ENCODE measurements around the gene LRRC7. TPM values are rescaled to one million over a fixed set of nuclear protein-coding genes. Genes with fewer than 3 reads are reported as not detected.

The LRRC7 gene
- total and polyA plus RNA-seq, 2 experiments from 2014 or later: 1.2 TPM; not detected in 1

- ATAC-seq: no peak
- H3F3A ChIP-seq (replicated peaks; ENCODE audit: low read depth): no peaks in the 10 kb centered on the region
- Mint-ChIP-seq H3K27ac (no peak overlapping the region), H3K9me3 (no peaks in the 10 kb centered on the region), H3K36me3 (ENCODE audit: low read depth) (no peaks in the 10 kb centered on the region), H3K27me3 (ENCODE audit: insufficient read depth, low read depth, poor library complexity) (no peaks in the 10 kb centered on the region), H3K4me3 (no peak overlapping the region), H3K4me1 (no peaks in the 10 kb centered on the region)
- H3K9me2 ChIP-seq (ENCODE audit: insufficient read depth): no peaks in the 10 kb centered on the region
- H3K27me3 ChIP-seq (ENCODE audit: insufficient read depth): no peaks in the 10 kb centered on the region
- no peak overlapping the region for H3K4me2 ChIP-seq
- TF ChIP-seq CREB1 (CRISPR knock-in tag; IDR thresholded peaks at IDR 0.05; ENCODE audit: low read depth) (no peak), STAT1 (IDR thresholded peaks at IDR 0.05; ENCODE audit: unreplicated experiment) (no peak)
- no peak overlapping the region for H3K27ac ChIP-seq (ENCODE audit: low read depth)
- H3K36me3 ChIP-seq (ENCODE audit: insufficient read depth): no peaks in the 10 kb centered on the region
- no peaks in the 10 kb centered on the region for H4K20me1 ChIP-seq (replicated peaks; ENCODE audit: insufficient read depth)
- DNase-seq (ENCODE audit: low spot score): no peak
- H3K4me1 ChIP-seq (ENCODE audit: insufficient read depth): no peaks in the 10 kb centered on the region
- H3K79me2 ChIP-seq (replicated peaks; ENCODE audit: insufficient read depth): no peaks in the 10 kb centered on the region
- H2AFZ ChIP-seq: no peak overlapping the region
- no peak overlapping the region for H3K4me3 ChIP-seq
Observed at GRCh38 chr1:69824932-69825331, 257.2 kb downstream of the LRRC7 start.

- Histone ChIP-seq H3K4me3 (no peak overlapping the region), H3K36me3 (ENCODE audit: insufficient read depth) (no peaks in the 10 kb centered on the region), H3F3A (replicated peaks; ENCODE audit: low read depth) (no peaks in the 10 kb centered on the region), H3K9me2 (ENCODE audit: insufficient read depth) (no peaks in the 10 kb centered on the region), H2AFZ (no peak overlapping the region), H3K4me1 (ENCODE audit: insufficient read depth) (no peaks in the 10 kb centered on the region), H3K79me2 (replicated peaks; ENCODE audit: insufficient read depth) (no peaks in the 10 kb centered on the region), H3K27me3 (ENCODE audit: insufficient read depth) (no peaks in the 10 kb centered on the region), H3K4me2 (no peak overlapping the region), H3K27ac (ENCODE audit: low read depth) (no peak overlapping the region), H4K20me1 (replicated peaks; ENCODE audit: insufficient read depth) (no peaks in the 10 kb centered on the region)
- ATAC-seq (no peak), DNase-seq (ENCODE audit: low spot score) (no peak)
- no peaks in the 10 kb centered on the region for H3K4me1 Mint-ChIP-seq
- no peaks in the 10 kb centered on the region for H3K27me3 Mint-ChIP-seq (ENCODE audit: insufficient read depth, low read depth, poor library complexity)
- no peak overlapping the region for H3K4me3 Mint-ChIP-seq
- no peaks in the 10 kb centered on the region for H3K36me3 Mint-ChIP-seq (ENCODE audit: low read depth)
- no peaks in the 10 kb centered on the region for H3K9me3 Mint-ChIP-seq
- no peak overlapping the region for H3K27ac Mint-ChIP-seq
- TF ChIP-seq JUNB (IDR thresholded peaks at IDR 0.05; ENCODE audit: unreplicated experiment): no peak
- no peak for TF ChIP-seq REST (IDR thresholded peaks at IDR 0.05; ENCODE audit: unreplicated experiment)
- no peak for TF ChIP-seq ZNF462 (CRISPR knock-in tag; IDR thresholded peaks at IDR 0.05)
- no peak for TF ChIP-seq ETS1 (IDR thresholded peaks at IDR 0.05)
- no peak for TF ChIP-seq ZNF331 (CRISPR knock-in tag; IDR thresholded peaks at IDR 0.05; ENCODE audit: low read depth)
- no peak for TF ChIP-seq EZH2 (IDR thresholded peaks at IDR 0.05; ENCODE audit: low read depth, unreplicated experiment)
- TF ChIP-seq CREB1 (CRISPR knock-in tag; IDR thresholded peaks at IDR 0.05; ENCODE audit: low read depth): no peak
- TF ChIP-seq EZH2phosphoT487 (IDR thresholded peaks at IDR 0.05; ENCODE audit: unreplicated experiment): no peak
- no peak for TF ChIP-seq POLR2AphosphoS5 (IDR thresholded peaks at IDR 0.05; ENCODE audit: low read depth)
- no peak for TF ChIP-seq STAT1 (IDR thresholded peaks at IDR 0.05; ENCODE audit: unreplicated experiment)
- TF ChIP-seq ZNF114 (CRISPR knock-in tag; IDR thresholded peaks at IDR 0.05): no peak
- TF ChIP-seq NANOG (IDR thresholded peaks at IDR 0.05; ENCODE audit: borderline replicate concordance): no peak
Observed at GRCh38 chr1:69827732-69828131, 260.0 kb downstream of the LRRC7 start.
